GM19328 (cell line): ENCODE data around the gene MTMR2.
"Not testable (repeated sequence)": the region's sequence is repeated elsewhere in the genome, so short reads cannot be mapped to it uniquely, and the experiment has no call there.

Experiments used
- ATAC-seq: cut with Tn5 transposase; IDR thresholded peaks from one replicate; pipeline ENCODE4 v1.9.1; 2021; ENCODE audit warnings: mild to moderate bottlenecking, moderate library complexity; ENCODE audit not compliant: unreplicated experiment

Gene MTMR2

GRCh38 chr11:95829580-95830259 is 94.2 kb downstream of the MTMR2 start:
- ATAC-seq = no peak

DNA sequence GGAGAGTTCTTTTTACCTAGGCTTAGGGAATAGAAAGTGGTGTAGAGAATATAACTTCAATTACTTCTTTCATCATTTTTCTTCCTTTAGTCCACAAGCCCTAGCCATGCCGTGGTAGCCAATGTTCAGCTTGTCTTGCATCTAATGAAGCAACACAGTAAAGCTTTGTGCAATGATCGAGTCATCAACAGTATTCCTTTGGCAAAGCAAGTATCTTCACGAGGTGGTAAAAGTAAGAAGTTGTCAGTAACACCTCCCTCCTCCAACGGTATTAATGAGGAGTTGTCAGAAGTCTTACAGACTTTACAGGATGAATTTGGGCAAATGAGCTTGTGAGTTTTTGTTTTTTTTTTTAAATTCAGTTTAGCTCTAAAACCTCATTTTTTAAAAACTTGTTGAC is 96.2 kb downstream of the MTMR2 start:
- no peak for ATAC-seq

DNA sequence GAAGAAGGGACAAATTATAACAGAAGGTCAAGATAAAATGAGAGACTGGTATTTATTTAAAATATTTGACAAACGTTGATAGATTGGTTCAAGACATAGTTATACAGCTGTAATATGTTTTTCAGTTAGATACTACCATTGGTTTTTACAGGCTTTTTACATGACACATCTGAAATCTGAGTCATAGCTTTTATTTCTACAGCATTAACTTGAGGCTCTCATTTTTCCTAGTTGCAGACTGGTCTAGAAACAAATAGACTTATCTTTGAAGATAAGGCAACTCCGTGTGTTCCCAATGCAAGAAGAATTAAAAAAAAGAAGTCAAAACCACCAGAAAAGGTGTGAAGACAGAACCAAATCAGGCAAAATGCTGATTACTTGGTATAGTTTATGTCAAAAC is 102.3 kb downstream of the MTMR2 start:
- no peak for ATAC-seq

DNA sequence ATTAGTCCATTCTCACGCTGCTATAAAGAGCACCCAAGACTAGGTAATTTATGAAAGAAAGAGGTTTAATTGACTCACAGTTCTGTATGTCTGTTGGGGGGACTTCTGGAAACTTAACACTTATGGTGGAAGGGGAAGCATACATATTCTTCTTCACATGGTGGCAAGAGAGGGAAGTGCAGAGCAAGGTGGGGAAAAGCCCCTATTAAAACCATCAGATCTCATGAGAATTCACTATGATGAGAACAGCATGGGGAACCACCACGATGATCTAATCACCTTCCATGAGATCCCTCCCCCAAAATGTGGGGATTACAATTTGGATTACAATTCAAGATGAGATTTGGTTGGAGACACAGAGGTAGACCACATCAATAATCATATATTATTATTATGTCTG is 107.9 kb downstream of the MTMR2 start:
- ATAC-seq = no peak

GRCh38 chr11:95811052-95811451 is 112.9 kb downstream of the MTMR2 start:
- ATAC-seq = not testable (repeated sequence)

- ATAC-seq = not testable (repeated sequence)
Observed at GRCh38 chr11:95806464-95806863, 117.4 kb downstream of the MTMR2 start.

DNA sequence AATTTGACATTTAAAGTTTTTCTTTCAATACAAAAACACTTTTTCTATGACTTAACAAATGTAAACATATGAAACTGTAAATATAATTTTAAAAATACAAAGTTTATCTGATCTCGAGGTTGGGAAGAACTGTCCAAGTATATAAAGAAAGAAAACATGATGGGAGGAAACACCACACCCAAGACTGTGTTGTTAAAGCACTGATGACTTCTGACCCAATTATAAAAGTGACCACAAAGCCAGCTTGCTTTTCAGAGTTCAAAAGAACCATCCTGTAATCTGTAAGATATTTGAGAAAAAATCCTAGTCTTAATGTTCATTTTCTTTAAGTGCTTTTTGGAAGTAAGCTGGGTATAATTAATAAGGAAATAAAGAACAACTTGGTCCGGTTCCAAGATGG is 118.0 kb downstream of the MTMR2 start:
- no peak for ATAC-seq

GRCh38 chr11:95803973-95804372 is 119.9 kb downstream of the MTMR2 start:
- no peak for ATAC-seq

DNA sequence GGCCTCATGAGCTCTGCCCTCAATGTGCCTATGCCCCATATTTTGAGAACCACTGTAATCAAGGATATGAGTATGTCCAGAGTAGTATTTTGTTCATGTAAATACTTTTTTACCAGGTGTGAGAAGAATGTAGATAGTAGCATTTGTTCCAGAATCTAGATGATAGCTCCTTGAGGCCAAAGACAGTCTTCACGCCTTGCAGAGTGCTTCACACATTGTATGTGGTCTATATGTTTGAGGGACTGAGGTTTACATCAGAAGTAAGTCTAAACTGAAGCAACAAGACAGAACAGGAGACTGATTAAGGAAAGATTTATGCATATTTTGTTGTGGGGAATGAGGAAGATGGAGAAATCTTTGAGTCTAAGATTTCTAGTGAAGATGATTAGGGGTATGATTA is 121.1 kb downstream of the MTMR2 start:
- ATAC-seq = no peak

DNA sequence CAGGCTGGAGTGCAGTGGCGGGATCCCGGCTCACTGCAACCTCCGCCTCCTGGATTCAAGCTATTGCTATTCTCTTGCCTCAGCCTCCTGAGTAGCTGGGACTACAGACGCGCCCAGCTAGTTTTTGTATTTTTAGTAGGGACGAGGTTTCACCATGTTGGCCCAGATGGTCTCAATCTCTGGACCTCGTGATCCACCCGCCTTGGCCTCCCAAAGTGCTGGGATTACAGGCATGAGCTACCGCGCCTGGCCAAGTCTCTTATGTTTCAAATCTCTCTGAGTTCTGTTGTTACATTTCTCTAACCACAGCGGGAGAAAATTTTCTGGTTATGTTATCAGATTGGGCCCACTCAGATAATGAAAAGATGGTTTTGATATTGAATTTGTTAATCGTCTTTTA is 123.5 kb downstream of the MTMR2 start:
- no peak for ATAC-seq

- ATAC-seq = no peak
Observed at GRCh38 chr11:95799546-95799945, 124.4 kb downstream of the MTMR2 start.

DNA sequence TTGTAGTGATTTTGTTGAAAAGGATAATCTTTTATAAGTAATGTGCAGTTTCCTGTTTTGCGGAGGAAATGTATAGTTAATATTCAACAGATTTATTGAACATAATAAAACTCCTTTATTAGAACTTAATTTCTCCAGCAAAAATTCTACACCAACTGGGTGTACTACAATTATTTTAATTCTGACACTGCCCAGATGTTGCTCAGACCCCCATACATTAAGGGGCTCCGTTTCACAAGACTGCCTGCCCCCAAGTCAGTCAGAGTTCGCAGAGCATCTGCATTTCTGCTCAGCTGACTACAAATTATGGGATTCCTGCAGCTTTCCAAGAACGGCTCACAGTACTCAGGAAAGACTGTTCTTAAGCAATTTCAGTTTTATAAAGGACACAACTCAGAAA is 127.4 kb downstream of the MTMR2 start:
- ATAC-seq = no peak

- no peak for ATAC-seq
Observed at GRCh38 chr11:95795627-95796295, 128.1 kb downstream of the MTMR2 start.

- ATAC-seq = no peak
Observed at GRCh38 chr11:95794086-95794485, 129.8 kb downstream of the MTMR2 start.

- ATAC-seq = no peak
Observed at GRCh38 chr11:95793116-95793515, 130.8 kb downstream of the MTMR2 start.

DNA sequence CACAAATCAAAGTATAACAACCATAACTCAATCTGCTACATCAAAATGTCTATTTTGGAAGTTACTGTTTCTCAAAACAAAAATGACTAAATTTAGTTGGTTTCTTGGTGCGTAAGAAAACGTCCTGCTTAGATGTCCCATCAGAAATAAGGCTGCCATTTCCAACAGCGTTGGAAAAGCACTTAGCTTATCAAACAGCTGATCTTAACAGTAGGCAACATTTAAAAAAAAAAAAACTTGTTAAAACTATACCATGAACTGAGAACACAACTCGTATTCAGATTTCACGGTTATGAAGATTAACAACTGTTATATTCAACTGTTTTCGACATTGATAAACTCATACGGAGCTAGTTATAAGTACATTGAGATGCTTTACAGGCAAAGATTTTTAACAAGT is 131.2 kb downstream of the MTMR2 start:
- ATAC-seq = no peak

- no peak for ATAC-seq
Observed at GRCh38 chr11:95792200-95792599, 131.7 kb downstream of the MTMR2 start.

DNA sequence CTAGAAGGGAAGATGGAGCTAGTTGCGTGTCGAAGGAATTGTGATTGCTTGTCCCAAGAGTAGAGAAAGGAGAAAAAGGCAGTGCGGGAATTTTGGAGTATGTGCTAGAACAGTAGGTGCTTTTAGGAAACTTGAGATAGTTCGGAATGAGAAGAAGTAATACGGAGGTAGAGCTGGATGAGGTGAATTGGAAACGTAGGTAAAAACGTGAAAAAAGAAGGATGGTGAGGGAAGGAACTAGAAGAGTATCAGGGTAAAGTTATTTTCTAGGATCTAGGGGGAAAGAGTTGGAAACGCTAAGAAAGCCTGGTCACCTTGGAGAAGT is 132.2 kb downstream of the MTMR2 start:
- no peak for ATAC-seq

GRCh38 chr11:95790933-95791708 is 132.8 kb downstream of the MTMR2 start:
- peak; percentile 8 for ATAC-seq

DNA sequence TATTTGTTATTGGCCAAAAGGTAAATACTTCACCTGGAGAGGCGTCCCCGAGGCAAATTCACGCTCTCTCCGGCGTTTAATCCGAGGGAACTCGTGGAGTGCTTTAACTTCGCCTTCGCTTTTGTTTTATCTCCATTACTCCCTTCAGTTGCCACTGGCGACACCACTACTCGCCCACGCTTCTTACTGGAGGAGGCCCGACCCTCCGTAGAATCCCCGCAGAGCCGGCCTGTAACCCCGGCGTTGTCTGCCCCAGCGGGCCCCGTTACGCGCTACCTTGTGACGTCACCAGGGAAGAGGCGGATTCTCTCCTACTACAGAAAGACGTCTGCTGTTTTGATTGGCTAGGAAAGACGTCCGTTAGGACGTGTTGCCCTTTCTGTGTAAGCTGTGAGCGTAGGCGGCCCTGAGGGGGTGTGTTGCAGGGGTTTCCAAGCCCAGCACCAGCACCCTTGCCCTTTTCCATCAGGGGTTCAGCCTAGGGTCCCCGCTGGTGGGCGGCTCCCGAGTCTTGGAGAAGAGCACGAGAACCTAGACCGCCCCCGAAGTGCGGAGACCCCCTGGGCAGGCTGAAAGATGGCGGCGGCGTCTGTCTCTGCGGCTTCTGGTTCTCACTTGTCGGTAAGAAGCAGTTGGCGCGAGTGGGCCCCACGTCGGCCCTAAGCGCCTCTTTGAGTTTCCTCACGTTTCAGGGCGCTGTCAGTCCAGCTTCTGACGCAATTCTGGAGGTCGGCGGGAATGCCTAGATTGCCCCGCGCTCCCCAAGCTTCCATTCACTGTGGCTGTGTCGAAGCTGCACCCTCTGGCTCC is 133.6 kb downstream of the MTMR2 start, which contains the start of gene CEP57:
CEP57 (plus strand) TSS at position 376 of the 810 bp plus-strand sequence; CDS start at position 577, 201 bp downstream.
- ATAC-seq = peak; percentile 58

DNA sequence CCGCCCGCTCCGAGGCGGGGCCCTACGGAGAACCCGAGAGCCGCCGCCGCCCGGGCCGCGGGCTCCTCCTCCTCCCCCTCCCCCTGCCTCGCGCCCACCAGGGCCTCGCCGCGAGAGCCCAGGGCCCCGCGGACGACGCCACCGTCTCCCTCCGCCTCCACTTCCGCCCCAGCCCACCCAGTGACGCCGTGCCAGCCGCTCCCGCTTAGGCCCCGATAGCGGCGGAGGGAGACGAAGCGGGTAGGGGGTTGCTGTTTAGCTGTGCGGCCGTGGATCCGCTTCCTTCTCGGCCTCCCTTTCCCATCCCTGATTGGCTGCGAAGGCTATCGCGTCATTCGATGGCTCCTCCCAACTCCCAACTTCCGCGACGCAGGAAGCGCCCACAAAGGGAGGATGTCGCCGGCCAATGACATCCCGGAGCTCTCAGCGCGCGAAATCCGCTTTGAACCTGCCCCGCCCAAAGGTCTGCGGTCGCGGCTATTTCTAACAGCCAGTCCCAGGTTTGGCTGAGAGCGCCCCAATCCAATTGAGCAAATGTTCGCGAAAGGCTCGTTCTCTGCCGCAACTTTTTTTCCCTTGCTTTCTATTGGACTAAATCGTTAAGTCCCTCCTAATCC is 134.3 kb downstream of the MTMR2 start, which contains the start of gene FAM76B:
FAM76B (minus strand) TSS at position 277 of the 617 bp plus-strand sequence. CDS start 304 bp downstream, outside the sequence.
- ATAC-seq = peak; percentile 64
